Measurements from ENCODE around the gene MAN2A2.
"Not testable (repeated sequence)": the region's sequence is repeated elsewhere in the genome, so short reads cannot be mapped to it uniquely, and the experiment has no call there.

Gene MAN2A2

GRCh38 chr15:90905306-90906180, 2.4 kb downstream of the MAN2A2 start:
- DNase-seq, result no peak

- DNase-seq, result no peak
Observed at GRCh38 chr15:90906181-90906849, 3.2 kb downstream of the MAN2A2 start.

GRCh38 chr15:90907051-90907660, 4.1 kb downstream of the MAN2A2 start:
- no peak for DNase-seq

GRCh38 chr15:90907838-90908507, 4.9 kb downstream of the MAN2A2 start:
- no peak for DNase-seq

GRCh38 chr15:90909449-90909848, 6.3 kb downstream of the MAN2A2 start:
- not testable (repeated sequence) for DNase-seq

- no peak for DNase-seq
Observed at GRCh38 chr15:90909976-90910375, 6.9 kb downstream of the MAN2A2 start.

- DNase-seq, result no peak
Observed at GRCh38 chr15:90910441-90911301, 7.6 kb downstream of the MAN2A2 start.

GRCh38 chr15:90911302-90911623, 8.2 kb downstream of the MAN2A2 start:
- no peak for DNase-seq

GRCh38 chr15:90911906-90912769, 9.0 kb downstream of the MAN2A2 start:
- no peak for DNase-seq

GRCh38 chr15:90912770-90913075, 9.6 kb downstream of the MAN2A2 start:
- no peak for DNase-seq

- no peak for DNase-seq
Observed at GRCh38 chr15:90913398-90913944, 10.4 kb downstream of the MAN2A2 start.

GRCh38 chr15:90914305-90915080, 11.4 kb downstream of the MAN2A2 start:
- no peak for DNase-seq

GRCh38 chr15:90915216-90915807, 12.2 kb downstream of the MAN2A2 start:
- DNase-seq, result no peak

- DNase-seq, result no peak
Observed at GRCh38 chr15:90915808-90916440, 12.8 kb downstream of the MAN2A2 start.

- DNase-seq, result no peak
Observed at GRCh38 chr15:90916461-90916860, 13.4 kb downstream of the MAN2A2 start.

- no peak for DNase-seq
Observed at GRCh38 chr15:90917569-90917968, 14.5 kb downstream of the MAN2A2 start.

GRCh38 chr15:90918034-90918788, 15.1 kb downstream of the MAN2A2 start:
- DNase-seq, result no peak

GRCh38 chr15:90918835-90919234, 15.7 kb downstream of the MAN2A2 start:
- no peak for DNase-seq

GRCh38 chr15:90921887-90922286, 18.8 kb downstream of the MAN2A2 start:
- DNase-seq, result no peak
